Measurements from ENCODE around the gene CHRNA9.

The CHRNA9 gene

DNA sequence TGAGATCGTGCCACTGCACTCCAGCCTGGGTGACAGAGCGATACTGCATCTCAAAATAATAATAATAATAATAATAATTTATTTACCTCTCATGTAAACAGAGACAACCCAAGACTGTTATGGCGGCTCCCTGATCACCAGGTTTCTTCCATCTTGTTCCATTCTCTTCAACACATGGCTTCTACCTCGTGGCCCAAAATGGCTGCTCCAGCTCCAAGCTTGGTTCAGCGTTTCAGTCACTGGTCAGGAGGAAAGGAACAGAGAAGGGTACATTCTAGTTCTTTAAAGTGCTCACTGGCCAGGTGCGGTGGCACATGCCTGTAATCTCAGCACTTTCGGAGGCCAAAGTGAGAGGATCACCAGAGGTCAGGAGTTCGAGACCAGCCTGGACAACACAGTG lies 24.9 kb upstream of the CHRNA9 start:
- DNase-seq, result no peak

DNA sequence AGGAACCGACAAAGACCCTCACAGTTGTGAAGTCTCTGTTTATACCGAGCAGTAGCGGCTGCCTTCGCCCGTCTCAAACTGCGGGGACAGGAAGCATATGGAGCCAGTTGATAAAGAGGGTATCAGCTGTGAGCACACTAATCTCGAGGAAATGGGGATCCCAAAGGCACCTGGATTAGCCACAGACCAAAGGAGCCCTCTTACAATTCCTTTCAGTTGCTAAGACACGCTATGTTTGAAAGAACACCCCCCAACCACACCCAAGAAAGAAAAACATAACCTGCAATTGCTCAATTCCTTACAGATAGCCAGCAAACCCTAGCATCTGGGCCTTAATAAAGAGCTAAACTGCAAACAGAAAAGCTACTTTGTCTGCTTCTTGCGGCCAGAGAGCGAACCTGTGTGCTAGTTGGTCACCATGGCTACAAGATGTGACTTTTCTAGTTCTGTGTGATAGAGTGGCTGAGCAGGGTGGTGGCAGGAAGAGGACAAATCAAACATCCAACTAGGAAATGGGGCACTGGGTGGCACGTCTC lies 23.3 kb upstream of the CHRNA9 start:
- no peak for DNase-seq

DNA sequence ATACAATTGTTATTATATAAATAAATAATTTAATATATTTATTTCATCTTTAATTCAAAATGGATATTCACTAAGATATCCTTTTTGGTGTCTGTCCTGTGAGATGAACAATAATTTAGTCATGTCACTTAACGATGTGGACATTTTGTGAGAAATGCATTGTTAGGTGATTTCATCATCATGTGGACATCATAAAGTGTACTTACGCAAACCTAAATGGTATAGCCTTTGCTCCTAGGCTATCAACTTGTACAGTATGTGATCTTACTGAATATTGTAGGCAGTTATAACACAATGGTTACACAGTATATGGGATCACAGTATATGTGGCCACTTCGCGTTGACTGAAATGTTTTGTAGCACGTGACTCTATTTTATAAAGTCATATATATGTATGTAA lies 20.2 kb upstream of the CHRNA9 start:
- no peak for DNase-seq

DNA sequence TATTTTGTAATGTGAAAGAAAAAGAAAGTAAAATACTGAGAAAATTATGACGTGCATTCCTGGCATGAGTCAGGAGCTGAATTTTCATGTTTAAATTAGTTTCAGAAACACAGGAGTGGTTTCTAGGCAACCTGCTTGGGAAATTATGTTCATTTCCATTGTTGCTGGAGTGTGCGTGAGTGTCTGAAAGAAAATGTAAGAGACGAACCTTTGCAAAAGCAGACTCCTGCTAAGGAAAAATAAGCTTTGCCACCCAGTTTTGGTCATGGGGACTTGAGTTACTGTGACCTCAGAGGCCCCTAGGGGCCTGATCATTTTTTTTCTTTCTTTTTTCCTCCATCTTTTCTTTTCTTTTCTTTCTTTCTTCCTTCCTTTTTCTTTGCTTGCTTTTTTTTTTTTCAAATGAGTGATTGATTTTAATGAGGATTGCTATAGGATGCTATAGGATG lies 18.8 kb upstream of the CHRNA9 start:
- no peak for DNase-seq

DNA sequence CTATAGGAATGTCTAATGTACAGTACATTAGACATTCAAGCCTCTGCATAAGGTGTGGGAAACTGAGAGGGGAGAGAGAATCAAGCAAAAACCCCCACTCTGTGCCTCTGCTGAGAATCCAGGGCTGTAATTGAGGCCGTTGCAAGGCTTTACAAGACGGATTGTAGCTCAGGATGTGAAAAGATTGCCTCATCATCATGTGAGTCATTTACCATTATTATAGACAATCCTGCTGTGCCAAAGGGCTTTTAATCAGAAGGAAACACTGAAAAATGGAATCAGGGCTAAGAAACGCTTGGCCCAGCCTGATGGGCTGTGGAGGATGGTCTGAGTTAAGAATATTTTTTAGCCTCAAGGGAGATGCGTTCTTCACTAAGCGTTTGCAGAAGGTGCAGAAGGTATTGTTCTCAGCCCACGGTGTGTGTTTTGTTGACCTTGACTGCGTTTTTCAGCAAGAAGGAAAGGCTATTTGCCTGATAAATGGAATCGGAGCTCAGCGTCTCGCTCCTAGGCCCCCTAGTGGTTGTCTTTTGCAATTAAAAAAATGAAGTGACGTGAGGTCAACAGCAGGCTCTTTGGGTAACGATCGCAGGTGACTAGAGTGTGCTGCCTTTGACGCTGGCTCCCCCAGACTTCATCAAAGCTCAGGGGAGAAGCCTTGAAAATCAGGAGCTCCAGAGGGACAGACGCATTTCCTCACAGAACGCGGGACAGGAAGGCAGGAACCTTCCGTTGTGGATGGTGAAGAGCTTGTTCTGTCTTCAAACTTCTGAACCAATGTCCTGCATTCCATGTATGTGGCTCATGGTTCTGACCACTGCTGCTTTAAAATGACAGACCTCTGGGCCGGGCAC lies 18.1 kb upstream of the CHRNA9 start:
- no peak for DNase-seq

DNA sequence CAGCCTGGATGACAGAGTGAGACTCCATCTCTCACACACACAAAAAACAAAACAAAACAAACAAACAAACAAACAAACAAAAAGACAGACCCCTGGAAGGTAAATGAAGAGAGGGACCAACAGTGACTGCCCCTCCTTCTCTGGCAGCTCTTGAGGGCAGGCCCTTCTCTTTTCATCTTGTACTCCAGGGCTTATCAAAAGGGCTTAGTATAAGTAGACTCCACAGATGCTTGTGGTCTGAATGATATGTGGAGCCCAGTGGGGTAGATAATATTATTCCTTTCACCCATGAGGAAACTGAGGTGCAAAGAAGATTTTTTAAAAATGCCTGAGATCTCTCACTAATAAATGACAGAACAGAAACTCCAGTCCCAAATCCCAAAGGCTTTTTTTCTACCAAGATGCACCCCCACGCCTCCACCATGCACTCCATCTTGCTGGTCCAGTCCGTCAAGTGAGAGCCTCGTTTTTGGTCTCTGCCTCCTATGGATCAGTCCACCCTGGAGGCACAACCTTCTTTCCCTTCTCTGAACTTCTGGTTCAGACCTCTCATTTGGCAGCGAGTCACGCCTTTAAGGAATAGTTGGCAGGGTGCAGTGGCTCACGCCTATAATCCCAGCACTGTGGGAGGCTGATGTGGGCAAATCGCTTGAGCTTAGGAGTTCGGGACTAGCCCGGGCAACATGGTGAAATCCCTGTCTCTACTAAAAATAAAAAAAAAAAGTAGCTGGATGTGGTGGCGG lies 17.0 kb upstream of the CHRNA9 start:
- DNase-seq, result no peak

DNA sequence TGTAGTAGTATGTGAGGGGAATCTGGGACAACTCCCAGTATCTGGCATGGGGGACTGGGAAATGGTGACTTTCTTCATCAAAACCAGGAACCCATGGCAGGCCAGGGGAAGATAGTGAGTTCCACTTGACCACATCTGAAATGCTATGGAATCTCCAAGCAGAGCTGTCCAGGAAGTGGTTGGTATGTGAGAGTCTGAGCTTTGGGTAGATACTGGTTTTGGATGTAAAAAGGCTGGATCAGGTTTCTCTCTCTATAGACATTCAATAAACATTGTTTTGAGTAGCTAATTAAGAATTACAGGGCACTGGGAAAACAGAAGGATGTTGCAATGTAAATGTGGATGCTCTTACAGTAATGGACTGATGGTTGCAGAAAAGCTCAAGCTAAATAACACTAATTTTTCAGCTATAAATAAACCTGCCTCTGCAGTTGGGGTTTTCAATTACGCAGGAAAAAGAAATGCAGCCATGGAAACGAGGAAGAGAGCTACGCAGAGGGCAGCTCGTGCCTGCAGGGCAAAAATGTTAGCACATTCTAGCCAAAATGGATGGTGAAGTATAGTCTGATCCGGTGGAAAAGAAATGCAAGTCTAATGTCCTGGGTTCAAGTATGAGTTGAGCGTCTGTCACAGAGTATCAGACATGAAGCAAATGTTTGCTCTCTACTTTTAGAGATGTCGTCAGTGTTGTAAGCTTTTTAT lies 13.4 kb upstream of the CHRNA9 start:
- peak; percentile 71 for DNase-seq

DNA sequence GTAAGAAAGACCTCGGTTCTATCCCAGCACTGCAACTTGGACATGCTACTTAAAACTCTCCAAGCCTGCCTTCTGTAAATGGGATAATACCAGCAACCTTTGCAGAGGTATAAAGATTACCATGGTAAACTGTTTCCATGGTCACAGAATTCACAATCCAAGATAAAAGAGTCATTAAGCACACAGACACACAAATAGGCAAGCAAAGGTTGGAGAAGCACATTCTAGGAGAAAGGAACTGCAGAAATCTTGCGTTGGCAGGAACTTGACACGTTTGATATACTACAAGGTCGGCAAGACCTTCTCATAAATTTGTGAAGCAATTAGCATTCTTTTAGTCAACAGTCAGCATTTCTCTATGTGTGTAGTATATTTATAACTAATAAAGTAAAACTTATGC lies 12.3 kb upstream of the CHRNA9 start:
- peak; percentile 1 for DNase-seq

DNA sequence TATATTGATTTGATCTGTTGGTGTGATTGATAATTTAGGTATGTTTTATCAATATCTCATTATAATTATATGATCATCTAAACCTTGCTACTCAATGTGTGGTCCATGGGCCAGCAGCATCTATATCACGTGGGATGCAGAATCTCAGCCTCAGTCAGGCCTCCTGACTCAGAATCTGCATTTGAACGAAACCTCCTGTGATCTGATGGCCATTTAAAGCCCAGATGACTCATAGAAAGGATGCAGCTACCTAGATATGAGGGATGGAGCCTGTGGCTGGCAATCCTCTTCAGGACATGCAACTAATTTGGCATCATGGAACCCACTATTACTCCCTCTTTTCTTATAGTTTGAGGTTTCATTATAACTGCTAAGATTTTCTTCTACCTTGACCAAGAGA lies 11.3 kb upstream of the CHRNA9 start:
- DNase-seq, result no peak

DNA sequence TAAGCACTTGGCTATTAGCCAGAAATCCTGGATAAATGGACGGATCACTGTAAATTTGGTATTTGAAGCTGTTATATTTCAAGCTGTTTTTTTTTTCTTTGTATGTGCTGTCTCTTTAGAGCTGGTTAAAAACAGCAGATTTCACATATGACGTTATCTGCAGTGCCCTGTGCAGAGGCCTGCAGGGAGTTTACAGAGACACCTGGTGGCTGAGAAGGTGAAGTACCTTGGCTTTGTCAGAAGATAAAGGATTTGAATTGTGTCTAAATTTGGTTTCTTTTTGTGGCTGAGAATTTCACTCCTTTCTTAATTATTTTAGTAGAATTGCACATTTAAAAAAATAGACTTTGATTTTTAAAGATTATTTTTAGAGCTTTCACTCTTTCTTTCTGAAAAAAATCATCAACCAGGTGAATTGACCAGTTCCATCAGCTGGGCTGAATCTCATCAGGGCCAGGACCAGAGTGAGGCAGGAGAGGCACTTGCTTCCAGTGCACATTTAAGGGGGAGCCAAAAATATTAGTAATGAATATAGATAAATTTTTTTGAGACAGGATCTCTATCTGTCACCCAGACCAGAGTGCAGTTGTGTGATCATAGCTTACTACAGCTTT lies 9.6 kb upstream of the CHRNA9 start:
- DNase-seq, result peak; percentile 31

DNA sequence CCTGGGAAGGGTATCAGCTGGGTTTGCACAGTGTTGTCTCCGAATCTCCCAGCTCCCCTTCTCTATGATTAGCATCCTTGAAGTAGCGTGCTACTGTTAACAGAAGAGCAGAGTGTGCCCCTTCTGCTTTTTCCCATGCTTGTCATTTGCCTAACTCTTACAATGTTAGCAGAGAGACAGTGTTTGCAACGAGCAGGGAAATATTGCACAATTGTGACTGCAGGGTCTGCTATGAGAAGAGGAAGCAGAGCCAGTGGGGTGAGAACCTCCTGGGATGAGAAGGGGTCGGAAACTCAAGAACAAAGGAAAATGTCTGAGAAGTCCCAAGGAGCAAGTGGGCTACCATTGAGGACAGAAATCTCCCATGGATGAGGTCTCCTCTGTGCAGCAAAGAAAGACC lies 7.8 kb upstream of the CHRNA9 start:
- no peak for DNase-seq

DNA sequence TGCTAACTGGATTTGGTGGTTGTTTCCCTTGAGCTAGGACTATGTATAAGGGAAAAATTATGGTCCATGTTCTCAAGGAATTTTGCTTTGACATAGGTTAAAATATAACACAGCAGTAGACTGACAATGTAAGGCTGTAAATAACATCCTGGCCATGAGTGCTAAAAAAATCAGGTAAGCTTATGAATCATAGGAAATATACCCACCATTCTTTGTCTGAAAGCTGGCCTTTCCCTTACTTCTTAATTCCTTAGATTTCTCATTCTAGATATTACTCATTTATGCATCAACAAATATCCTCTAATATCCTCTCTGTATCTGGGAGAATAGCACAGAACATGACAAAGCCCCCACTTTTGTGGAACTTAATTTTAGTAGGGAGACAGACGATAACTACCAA lies 6.8 kb upstream of the CHRNA9 start:
- DNase-seq, result no peak

DNA sequence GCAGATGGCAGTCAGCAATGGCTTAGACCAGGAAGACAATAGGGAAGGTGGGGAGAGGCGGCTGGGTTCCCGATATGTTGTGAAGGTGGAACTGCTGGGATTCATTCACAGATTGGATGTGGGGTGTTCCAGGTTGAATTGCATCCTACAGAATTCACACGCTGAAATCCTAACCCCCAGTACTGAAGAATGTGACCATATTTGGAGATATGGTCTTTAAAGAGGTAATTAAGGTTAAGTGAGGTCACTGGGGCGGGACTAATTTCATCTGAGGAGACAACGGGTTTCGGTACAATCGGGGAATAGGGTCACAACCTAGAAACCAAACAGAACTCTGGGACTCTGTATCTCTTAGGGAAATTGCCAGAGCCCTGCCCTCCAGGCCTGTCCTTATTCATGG lies 5.3 kb upstream of the CHRNA9 start:
- DNase-seq, result no peak

DNA sequence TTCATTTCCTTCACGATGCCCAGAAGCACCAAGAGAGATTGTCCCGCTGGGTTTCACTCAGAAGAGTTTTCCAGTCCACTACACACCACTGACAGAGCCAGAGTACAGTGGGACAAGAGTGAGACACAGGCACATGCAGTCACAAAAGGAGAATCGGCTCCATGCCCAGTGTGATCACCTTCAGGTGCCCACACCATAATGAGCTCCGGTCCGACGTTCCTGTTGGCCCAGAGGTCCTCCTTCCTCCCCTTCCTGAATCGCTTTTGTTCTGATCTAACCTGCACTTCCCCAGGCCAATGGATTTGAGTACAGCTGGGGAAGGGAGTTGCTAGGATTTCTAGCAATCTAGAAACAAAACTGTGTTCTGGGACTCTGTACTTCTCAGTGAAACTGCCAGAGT lies 4.6 kb upstream of the CHRNA9 start:
- no peak for DNase-seq

DNA sequence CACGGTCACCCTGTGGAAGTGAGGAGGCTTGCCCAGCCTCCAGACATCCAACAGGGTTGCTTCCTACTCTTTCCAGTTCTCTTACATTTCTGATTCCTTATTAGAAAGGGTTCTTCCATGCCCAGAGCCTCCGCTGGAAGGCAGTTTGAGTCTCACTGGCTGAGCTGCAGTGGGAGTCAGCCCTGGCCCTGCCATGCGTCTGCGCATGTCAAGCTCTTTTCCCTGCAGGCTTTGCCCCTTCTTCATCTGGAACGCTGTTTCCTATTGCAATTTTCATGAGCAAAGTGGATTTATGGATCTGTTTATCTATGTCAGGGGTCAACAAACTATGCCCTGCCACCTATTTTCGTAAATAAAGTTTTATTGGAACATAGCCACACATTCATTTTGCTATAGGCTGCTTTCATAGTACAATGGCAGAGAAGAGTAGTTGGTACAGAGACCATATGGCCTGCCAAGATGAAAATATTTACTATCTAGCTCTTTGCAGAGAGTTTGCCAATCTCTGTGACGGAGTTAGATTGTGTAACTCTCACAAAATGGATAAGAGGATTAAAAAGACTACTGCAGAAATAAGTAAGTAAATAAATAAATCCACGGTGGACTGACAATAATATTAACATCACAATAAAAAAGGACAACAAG lies 3.9 kb upstream of the CHRNA9 start:
- no peak for DNase-seq

DNA sequence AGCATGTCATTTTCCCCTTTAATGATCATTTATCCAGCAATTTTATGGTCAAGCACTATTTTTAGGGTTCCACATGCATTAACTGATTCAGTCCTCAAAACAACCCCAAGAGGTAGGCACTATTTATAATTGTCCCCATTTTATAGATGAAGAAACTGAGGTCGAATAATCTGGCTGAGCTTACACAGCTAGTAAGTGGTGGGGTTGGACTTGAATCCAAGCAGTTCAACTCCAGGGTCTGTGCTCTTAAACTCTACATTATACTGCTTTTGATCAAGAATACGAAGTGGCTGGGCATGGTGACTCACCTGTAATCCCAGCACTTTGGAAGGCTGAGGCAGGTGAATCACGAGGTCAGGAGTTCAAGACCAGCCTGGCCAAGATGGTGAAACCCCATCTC lies 3.2 kb upstream of the CHRNA9 start:
- DNase-seq, result no peak

DNA sequence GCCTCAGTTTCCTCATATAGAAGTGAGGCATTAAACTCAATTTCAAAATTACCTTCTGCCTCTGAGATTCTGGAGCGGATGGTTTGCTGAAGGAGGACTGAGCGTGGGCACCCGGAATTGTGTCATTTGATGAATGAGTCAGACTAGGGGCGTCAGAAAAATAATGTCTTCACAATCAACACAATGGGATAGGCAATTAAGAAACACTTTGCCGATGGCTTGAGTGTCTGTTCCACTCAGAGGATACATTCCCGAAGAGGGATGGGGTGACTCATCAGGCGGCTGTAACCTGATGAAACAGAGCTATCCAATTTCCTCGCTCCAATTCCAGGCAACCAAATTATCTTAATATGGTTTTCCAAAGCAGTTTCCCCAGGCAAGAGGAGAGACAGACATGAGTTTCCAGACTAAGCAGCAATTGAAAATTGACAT lies 1.2 kb upstream of the CHRNA9 start:
- DNase-seq, result peak; percentile 32

DNA sequence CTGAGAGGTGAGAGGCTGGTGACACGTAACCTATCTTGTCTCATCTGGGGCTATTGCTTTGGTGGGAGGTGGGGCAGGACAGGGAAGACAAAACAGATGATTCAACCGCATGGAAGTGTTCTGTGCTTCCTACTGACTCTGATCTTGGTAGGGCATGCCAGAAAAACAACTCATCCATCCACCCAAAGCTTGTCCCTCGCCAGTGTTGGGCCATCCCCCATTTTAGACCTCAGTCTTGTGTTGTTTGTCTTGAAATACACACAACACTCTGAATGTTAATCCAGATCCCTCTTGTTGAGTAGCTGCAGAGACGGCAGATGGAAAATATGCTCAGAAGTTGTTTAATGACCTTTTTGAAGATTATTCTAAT lies 377 bp downstream of the CHRNA9 start:
- DNase-seq, result no peak

DNA sequence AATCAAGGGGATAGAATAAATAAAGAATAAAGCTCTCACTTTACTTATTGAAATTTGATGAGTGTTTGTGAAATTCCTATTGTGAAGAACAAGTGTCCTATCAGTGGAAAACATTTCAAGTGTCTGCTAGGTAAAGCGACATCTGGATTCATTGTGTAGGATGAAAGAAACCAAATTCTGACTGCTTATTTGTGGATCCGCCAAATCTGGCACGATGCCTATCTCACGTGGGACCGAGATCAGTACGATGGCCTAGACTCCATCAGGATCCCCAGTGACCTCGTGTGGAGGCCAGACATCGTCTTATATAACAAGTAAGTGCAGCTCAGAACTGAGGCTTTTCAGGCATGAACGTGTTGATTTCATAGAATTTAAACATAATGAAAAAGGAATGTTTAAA lies 1.9 kb downstream of the CHRNA9 start:
- DNase-seq, result peak; percentile 6

DNA sequence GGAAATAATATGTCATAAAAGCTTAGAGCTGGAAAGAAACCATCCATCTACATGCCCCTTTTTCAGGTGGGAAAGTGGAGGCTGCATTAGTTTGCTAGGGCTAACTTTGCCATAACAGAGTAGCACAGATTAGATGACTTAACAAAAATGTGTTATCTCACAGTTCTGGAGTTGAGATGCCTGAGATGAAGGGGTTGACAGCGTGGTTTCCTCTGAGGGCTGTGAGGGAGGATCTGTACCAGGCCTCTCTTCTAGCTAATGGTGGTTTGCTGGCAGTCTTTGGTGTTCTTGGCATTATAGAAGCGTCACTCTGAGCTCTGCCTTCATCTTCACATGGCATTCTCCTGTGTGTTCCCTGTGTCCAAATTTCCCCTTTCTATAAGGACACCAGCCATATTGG lies 2.4 kb downstream of the CHRNA9 start:
- no peak for DNase-seq

DNA sequence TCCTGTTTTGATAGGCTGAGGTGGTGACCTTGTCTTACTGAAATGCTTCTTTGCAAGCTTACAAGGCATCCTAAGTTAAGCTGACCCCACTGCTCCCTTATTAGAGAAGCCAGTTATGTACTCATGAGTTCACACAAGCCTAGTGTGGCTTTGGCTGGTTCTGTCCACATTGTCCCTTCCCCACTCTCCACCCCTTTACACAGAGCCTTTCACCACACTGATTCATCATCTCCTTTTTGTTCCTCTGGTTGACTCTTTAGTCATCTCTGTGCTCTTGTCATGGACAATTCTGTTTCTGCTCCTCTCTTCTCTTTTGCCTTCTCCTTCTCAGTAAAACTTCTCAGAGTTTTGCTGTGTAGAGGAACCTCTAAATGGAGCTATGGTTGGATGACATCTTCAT lies 4.9 kb downstream of the CHRNA9 start:
- no peak for DNase-seq

DNA sequence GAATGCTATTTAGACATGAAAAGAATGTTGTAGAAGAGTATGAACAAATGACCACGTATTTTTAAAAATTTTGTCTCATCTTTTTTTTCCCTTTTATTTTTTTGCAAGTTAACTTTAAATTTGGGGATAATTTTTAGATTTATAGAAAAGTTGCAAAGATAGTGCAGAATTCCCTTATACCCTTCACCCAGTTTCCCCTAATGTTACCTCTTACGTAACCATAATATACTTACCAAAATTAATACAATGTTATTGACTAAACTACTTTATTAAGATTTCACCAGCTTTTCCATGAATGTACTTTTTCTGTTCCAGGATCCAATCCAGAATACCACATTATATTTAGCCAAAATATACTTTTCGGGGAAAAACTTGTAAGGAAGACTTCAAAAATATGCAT lies 12.3 kb downstream of the CHRNA9 start:
- no peak for DNase-seq

DNA sequence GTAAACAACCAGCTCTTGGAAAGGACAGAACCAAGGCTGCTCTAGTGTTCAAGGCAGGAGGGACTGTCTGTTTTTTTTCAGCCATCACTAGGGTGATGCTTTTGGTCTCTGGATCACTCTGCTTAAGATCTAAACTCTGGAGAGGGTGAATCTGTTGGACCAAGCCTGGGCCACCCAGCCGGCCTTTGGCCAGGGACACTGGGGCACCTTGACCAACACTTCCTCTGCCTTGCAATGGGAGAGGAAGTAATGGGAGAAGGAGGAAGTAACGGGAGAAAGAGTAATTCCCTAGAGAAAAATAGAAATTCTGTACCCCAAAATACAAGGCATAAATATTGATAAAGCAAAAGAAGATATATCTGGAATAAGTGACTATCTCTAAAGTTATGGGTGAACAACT lies 12.9 kb downstream of the CHRNA9 start:
- no peak for DNase-seq
